Heart left ventricle (tissue), 16 donors: ENCODE data around the gene NAA25. TPM values are rescaled to one million over a fixed set of nuclear protein-coding genes. Genes with fewer than 3 reads are reported as not detected.
"Not testable (repeated sequence)": the region's sequence is repeated elsewhere in the genome, so short reads cannot be mapped to it uniquely, and the experiment has no call there.

ENCODE experiments used
- ATAC-seq, 4 donors: fragments of 200-7000 bp; cut with Tn5 transposase; one replicate each; pipeline ENCODE4 v1.9.1; 2020 to 2022; ENCODE audit warnings: moderate library complexity in 4 of 4, mild to moderate bottlenecking in 3 of 4, moderate number of reproducible peaks in 1 of 4
- DNase-seq, 5 donors: peaks; one replicate each; pipeline ENCODE4 v3.0.0-alpha.2; 2020
- H3K27ac ChIP-seq, 12 donors: fragments of 200-600 bp; sonication (generic) in 4 of 12; one replicate each; pipeline versions ENCODE4 v1.5.0 to v1.8.0; 2016 to 2022; ENCODE audit warnings: mild to moderate bottlenecking in 2 of 12
- H3K27me3 ChIP-seq, 9 donors: fragments of 200-600 bp; sonication (generic) in 2 of 9; one replicate each; pipeline versions ENCODE4 v1.5.1 to v1.8.0; 2016 to 2022; ENCODE audit warnings: mild to moderate bottlenecking in 3 of 9
- H3K36me3 ChIP-seq, 9 donors: fragments of 200-600 bp; sonication (generic) in 2 of 9; one replicate each; pipeline versions ENCODE4 v1.5.0 to v1.8.0; 2018 to 2022; ENCODE audit warnings: mild to moderate bottlenecking in 2 of 9
- H3K4me1 ChIP-seq, 12 donors: fragments of 200-600 bp; sonication (generic) in 4 of 12; one replicate each; pipeline versions ENCODE4 v1.5.0 to v1.8.0; 2016 to 2022; ENCODE audit warnings: mild to moderate bottlenecking in 3 of 12
- H3K4me3 ChIP-seq, 12 donors: fragments of 200-600 bp; sonication (generic) in 4 of 12; one replicate each; pipeline versions ENCODE4 v1.5.0 to v1.8.0; 2017 to 2022; ENCODE audit warnings: mild to moderate bottlenecking in 9 of 12, moderate library complexity in 4 of 12
- H3K9me3 ChIP-seq, 12 donors: fragments of 200-600 bp; sonication (generic) in 4 of 12; one replicate each; pipeline versions ENCODE4 v1.5.0 to v1.8.0; 2016 to 2022; ENCODE audit warnings: mild to moderate bottlenecking in 1 of 12
- CTCF ChIP-seq, 12 donors: fragments of 200-600 bp; sonication (generic) in 4 of 12; IDR thresholded peaks; one replicate each; pipeline versions ENCODE4 v1.5.0 to v1.8.0; 2018 to 2022; ENCODE audit warnings: antibody characterized with exemption in 12 of 12, mild to moderate bottlenecking in 5 of 12
- POLR2A ChIP-seq, 2 donors: fragments of 450-650 bp; IDR thresholded peaks; one replicate each; pipeline ENCODE4 v1.6.1; 2017; ENCODE audit warnings: antibody characterized with exemption in 2 of 2, mild to moderate bottlenecking in 2 of 2, moderate library complexity in 2 of 2
- WGBS, 4 donors: extraction: QIAGEN DNeasy Blood & Tissue Kit in 2 of 4; methylation state at CpG; one replicate each; pipeline versions ENCODE4 v1.1.5 to v1.1.7; 2013 to 2018; 5-methylcytosine and 5-hydroxymethylcytosine counted together
- intact Hi-C, 10 donors: fragments of 100-400 bp; cut with DNase I; formaldehyde crosslinking; loops; one replicate each; pipeline versions ENCODE4 v1.11.1 to v1.14.2; 2022
- polyA plus RNA-seq, 2 donors: library from polyadenylated mRNA; stranded (reverse); fragments of 200-250 nt; gene quantifications; one replicate each; pipeline ENCODE4 v1.2.3, GENCODE V29; 2013
- total RNA-seq, 9 donors: library from RNA; depleted of rRNA in 2 of 9; stranded (reverse); fragments of >200 nt in 2 of 9; fragmentation: NEBNext Ultra II Directional in 3 of 9; extraction: Animal tissue kit (Norgen Biotek cat#: 25700) in 3 of 9; gene quantifications; one replicate each; pipeline versions ENCODE4 v1.1.0 to v1.2.4, GENCODE V29; 2016 to 2023
- donor health status: ischemic (EF 13 %, LVEDD 7.1; RV severe dilation, severe dysfunction).
- donor health status: healthy with polysubstance abuse.
- donor health status: DM: no; HTN: yes; CAD: no.
- donor health status: DM: no; HTN: no; CAD: no.
- donor health status: ischemic (EF 25% LVEDD 6.9; RV normal size, moderate dysfunction).
- donor health status: ischemic (EF 25% LVEDD 5.7; RV mildly dilated, moderate dysfunction).
- donor health status: healthy.
- donor health status: DM: yes; HTN: yes; CAD: no.
- donor health status: ischemic (EF 35%, LVEDD 5.7; RV mildly dilated, moderate dysfunction).
- donor health status: nonischemic (EF 11% LVEDD 7.7; RV severe dilation, severe dysfunction).
- donor health status: DM: yes; HTN: yes; CAD: no.
- donor health status: PGD.
- donor health status: ischemic (EF 29% LVEDD 5.4; RV normal size, mild dysfunction).
- donor health status: nonischemic (EF 23%, LVEDD 6.1; RV moderate dilation, normal function).

NAA25 gene
- total and polyA plus RNA-seq, 11 donors = 5.0 to 25.9 (median 14.4) TPM

- H3K27me3 ChIP-seq = no peaks in the 10 kb centered on the region
- peaks cover 0 to 43% (median 11%) of the 10 kb centered on the region in 12 donors for H3K4me1 ChIP-seq
- no peak for DNase-seq
- H3K4me3 ChIP-seq = peak overlapping the region in 1 of 12 donors; percentile 30
- TF ChIP-seq POLR2A (IDR thresholded peaks at IDR 0.05) = no peak
- TF ChIP-seq CTCF (IDR thresholded peaks at IDR 0.05) = no peak
- peaks cover 0 to 26% (median 0%) of the 10 kb centered on the region in 9 donors for H3K36me3 ChIP-seq
- no peak for ATAC-seq
- intact Hi-C loops = no loop called here
- H3K27ac ChIP-seq = peak overlapping the region in 1 of 12 donors; percentile 35
- no peaks in the 10 kb centered on the region for H3K9me3 ChIP-seq
Measured at GRCh38 chr12:112001576-112001975, 107.0 kb downstream of the NAA25 start.

- intact Hi-C loops = no loop called here
- no peak for DNase-seq
- H3K27me3 ChIP-seq = no peaks in the 10 kb centered on the region
- 67 to 75% (median 73%) methylated on average over 8 of the region's 8 CpGs for WGBS, 4 donors
- H3K4me3 ChIP-seq = peak overlapping the region in 1 of 12 donors; percentile 30
- peak in 3 of 4 donors; percentile 36 to 57 (median 46) for ATAC-seq
- H3K27ac ChIP-seq = peak overlapping the region in 1 of 12 donors; percentile 35
- no peaks in the 10 kb centered on the region for H3K9me3 ChIP-seq
- no peak for TF ChIP-seq POLR2A (IDR thresholded peaks at IDR 0.05)
- TF ChIP-seq CTCF (IDR thresholded peaks at IDR 0.05) = no peak
- peaks cover 0 to 44% (median 11%) of the 10 kb centered on the region in 12 donors for H3K4me1 ChIP-seq
- peaks cover 0 to 26% (median 0%) of the 10 kb centered on the region in 9 donors for H3K36me3 ChIP-seq
Measured at GRCh38 chr12:112000820-112001219, 107.8 kb downstream of the NAA25 start.

- 89 to 97% (median 95%) methylated on average over 9 of the region's 9 CpGs for WGBS, 4 donors
- Histone ChIP-seq H3K4me1 (peaks cover 0 to 58% (median 20%) of the 10 kb centered on the region in 12 donors), H3K27ac (peak overlapping the region in 1 of 12 donors; percentile 35), H3K36me3 (peaks cover 0 to 26% (median 0%) of the 10 kb centered on the region in 9 donors)
- ATAC-seq, H3K4me3 ChIP-seq, H3K27me3 ChIP-seq, H3K9me3 ChIP-seq, DNase-seq, intact Hi-C loops: not testable (repeated sequence)
Measured at GRCh38 chr12:111999129-111999528, 109.5 kb downstream of the NAA25 start.

GRCh38 chr12:111998015-111998414 lies 110.6 kb downstream of the NAA25 start:
- H3K4me1 ChIP-seq = peaks cover 0 to 65% (median 20%) of the 10 kb centered on the region in 12 donors

More at GRCh38 chr12:111998015-111998414, 110.6 kb downstream of the NAA25 start:
- Histone ChIP-seq H3K4me3 (no peak overlapping the region), H3K27me3 (no peaks in the 10 kb centered on the region), H3K9me3 (no peaks in the 10 kb centered on the region), H3K27ac (peak overlapping the region in 10 of 12 donors; percentile 4 to 50 (median 36)), H3K36me3 (peaks cover 0 to 17% (median 0%) of the 10 kb centered on the region in 9 donors)
- 48 to 72% (median 67%) methylated on average over 4 of the region's 4 CpGs for WGBS, 4 donors
- DNase-seq = no peak
- TF ChIP-seq POLR2A (IDR thresholded peaks at IDR 0.05) (no peak), CTCF (IDR thresholded peaks at IDR 0.05) (no peak)
- peak; percentile 15 to 65 (median 37) for ATAC-seq
- intact Hi-C loops = no loop called here
